ENCODE results near the gene PRKN.

PRKN gene

DNA sequence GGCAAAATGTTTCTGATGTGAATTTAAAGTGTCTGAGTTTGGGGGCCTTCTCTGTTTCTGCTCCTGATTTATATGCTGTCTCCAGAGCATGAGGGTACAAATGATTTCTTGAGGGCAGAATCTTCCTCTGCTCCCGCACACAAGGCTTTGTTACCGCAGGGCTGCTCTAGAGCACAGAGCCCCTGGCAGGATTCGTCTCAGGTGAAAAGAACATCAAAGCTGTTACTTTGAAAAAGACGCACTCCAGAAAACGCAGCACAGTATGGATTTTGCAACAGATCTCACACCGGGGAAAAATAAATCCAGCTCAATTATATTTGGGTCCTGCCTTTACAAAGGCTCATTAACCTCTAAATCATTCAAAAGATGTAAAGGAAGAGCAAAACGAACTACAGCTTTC lies 577.3 kb downstream of the PRKN start:
- no peak for TF ChIP-seq CTCF (IDR thresholded peaks at IDR 0.05; ENCODE audit: low read depth, low read length)

DNA sequence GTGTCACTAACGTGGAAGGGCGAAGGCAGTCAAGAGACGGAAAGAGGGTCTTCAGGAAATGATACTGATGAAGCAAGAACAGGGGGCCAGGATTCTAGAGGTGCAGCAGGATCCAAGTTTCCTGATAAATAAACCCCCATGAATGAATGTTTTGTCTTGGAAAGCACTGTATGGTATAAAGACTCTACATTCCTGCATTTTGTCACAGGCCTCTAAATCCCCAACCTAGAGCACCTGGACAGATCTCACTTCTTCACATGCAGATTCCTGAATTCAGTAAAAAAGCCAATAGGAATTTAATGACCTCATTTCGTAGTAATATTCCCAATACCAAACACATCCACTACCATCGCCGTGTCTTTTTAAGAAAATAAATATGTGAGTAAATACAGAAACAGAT lies 577.8 kb downstream of the PRKN start:
- TF ChIP-seq CTCF (IDR thresholded peaks at IDR 0.05; ENCODE audit: low read depth, low read length): no peak
- no peak for DNase-seq (ENCODE audit: extremely low read depth, low read depth)

More for the DNA sequence above, 577.3 kb downstream of the PRKN start:
- no peak for DNase-seq (ENCODE audit: extremely low read depth, low read depth)

DNA sequence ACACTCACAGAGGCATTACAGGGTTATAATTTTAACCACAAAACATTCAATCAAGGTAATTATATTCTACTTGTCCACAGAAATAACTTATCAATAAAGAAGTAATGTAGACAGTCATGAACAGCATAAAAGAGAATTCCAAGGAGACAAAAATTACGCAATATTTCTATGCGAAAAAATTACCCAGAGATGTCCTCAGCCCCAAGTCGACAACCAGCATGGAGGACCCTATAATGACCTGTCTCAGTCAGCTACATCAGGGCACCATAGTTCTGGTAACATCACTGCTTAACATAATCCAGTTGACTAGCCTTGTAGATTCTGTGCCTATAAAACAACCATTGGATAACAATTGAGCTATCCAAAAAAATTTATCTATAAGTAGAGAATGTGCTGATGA lies 579.8 kb downstream of the PRKN start:
- no peak for DNase-seq (ENCODE audit: extremely low read depth, low read depth)
- no peak for TF ChIP-seq CTCF (IDR thresholded peaks at IDR 0.05; ENCODE audit: low read depth, low read length)

DNA sequence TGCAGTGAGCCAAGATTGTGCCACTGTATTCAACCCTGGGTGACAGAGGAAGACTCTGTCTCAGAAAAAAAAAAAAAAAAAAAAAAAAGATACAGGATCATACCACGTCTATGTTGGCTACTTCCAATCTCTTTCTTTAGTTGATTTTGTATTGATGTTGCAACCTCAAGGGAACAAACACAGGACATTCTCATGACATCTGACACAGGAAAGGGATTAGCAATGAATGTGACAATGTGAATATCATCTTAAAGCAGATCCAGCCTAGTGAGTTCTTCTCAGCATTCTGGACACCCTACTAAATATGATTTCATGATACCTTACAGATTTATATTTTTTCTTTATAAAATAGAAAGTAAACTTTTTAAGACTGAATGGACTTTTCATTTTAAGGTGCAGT lies 580.3 kb downstream of the PRKN start:
- DNase-seq (ENCODE audit: extremely low read depth, low read depth): no peak
- TF ChIP-seq CTCF (IDR thresholded peaks at IDR 0.05; ENCODE audit: low read depth, low read length): no peak

- DNase-seq (ENCODE audit: extremely low read depth, low read depth): no peak
- TF ChIP-seq CTCF (IDR thresholded peaks at IDR 0.05; ENCODE audit: low read depth, low read length): no peak
These were observed 587.2 kb downstream of the PRKN start for GRCh38 chr6:162140251-162140852.

- TF ChIP-seq CTCF (IDR thresholded peaks at IDR 0.05; ENCODE audit: low read depth, low read length): no peak
- no peak for DNase-seq (ENCODE audit: extremely low read depth, low read depth)
These were observed 601.9 kb downstream of the PRKN start for GRCh38 chr6:162125659-162126058.

DNA sequence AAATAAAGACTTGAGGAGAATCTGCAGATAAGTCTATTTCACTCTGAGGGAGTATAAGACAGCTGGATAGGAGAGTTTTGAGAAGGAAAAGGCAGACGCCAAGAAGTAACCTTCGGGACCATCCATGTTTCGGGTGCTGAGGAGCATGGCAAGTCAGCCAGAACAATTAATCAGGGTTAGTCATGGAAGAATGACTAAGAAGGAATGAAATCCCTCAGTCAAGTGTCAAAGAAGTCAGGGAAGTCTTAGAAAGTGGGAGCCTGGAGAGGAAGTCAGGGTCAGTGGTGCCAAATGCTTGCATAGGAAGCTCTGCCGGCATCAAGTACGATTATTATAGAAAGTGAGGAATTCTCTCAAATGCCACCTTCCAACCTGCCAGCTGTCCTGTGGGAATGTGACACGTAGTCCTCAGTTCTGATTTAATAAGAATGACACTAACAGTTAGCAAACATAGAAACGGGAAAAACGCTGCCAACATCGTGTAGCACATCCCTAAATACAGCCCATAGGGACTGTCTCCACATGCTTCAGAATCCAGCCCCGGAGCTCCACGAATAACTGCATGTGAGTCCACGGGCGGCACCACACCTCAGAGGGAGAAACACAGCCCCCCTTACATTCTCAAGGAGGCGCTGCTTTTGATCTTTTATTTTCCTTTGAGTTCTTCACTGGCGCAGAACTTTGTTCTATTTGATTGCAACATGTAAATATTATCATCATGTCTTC lies 602.7 kb downstream of the PRKN start:
- TF ChIP-seq CTCF (IDR thresholded peaks at IDR 0.05; ENCODE audit: low read depth, low read length): no peak
- no peak for DNase-seq (ENCODE audit: extremely low read depth, low read depth)

Measured in AG09319 (cell line).